LNCaP clone FGC (cell line): Measurements from ENCODE around the gene GPC3.

Experiments used
- DNase-seq: peaks from one replicate; pipeline ENCODE4 v3.0.0-alpha.2; 2011; ENCODE audit warnings: low read depth
- H3K4me3 ChIP-seq: 2 replicates; pipeline ENCODE4 v1.5.1; 2011; ENCODE audit warnings: mild to moderate bottlenecking, low read depth, low read length, control low read depth
- TF ChIP-seq, protein P1 (sequence below): IDR thresholded peaks from 2 replicates; pipeline ENCODE4 v1.5.1; 2012; ENCODE audit warnings: mild to moderate bottlenecking; ENCODE audit not compliant: control insufficient read depth, insufficient read depth; ENCODE audit errors: extremely low read depth

Gene GPC3

DNA sequence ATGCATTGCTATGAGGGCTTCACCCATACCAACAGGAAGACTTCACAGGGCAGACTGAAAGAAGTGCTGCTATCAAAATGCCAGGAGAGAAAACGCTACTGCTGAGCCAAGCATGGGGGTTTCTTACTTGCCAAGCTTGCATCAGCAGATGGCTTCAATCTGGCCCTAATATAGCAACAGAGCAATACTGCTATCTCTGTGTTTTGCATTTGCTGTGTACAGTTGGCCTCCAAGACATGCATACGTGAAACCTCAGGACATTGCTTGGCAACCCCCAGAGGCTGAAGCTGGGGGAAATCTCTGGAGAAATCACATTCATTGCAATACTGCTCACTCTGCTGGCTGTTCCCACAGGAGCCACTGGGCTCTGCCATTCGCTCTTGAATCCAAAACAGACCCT, 442.9 kb downstream of the GPC3 start:
- TF ChIP-seq, protein P1, sequence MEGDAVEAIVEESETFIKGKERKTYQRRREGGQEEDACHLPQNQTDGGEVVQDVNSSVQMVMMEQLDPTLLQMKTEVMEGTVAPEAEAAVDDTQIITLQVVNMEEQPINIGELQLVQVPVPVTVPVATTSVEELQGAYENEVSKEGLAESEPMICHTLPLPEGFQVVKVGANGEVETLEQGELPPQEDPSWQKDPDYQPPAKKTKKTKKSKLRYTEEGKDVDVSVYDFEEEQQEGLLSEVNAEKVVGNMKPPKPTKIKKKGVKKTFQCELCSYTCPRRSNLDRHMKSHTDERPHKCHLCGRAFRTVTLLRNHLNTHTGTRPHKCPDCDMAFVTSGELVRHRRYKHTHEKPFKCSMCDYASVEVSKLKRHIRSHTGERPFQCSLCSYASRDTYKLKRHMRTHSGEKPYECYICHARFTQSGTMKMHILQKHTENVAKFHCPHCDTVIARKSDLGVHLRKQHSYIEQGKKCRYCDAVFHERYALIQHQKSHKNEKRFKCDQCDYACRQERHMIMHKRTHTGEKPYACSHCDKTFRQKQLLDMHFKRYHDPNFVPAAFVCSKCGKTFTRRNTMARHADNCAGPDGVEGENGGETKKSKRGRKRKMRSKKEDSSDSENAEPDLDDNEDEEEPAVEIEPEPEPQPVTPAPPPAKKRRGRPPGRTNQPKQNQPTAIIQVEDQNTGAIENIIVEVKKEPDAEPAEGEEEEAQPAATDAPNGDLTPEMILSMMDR, result no peak
- DNase-seq, result no peak

DNA sequence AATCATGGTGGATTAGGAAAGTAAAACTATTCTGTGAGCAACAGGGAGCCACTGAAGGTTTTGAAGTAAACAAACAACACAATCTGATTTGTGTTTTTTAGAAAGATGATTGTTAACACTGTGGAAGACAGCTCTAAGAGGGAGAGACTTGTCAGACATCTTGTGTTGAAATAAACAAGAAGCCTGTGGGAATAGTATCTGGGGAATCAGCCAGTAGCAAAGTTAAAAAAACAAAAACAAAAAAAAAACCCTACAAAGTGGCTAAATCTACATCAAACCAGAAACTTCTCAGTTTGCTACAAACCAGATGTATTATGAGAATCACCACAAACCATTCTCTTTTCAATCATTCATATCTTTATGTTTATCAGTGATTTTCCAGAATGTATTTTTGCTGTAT, 444.4 kb downstream of the GPC3 start:
- TF ChIP-seq, protein P1, result no peak
- no peak overlapping the region for H3K4me3 ChIP-seq
- DNase-seq, result no peak

More for the DNA sequence above, 442.9 kb downstream of the GPC3 start:
- H3K4me3 ChIP-seq, result no peak overlapping the region

DNA sequence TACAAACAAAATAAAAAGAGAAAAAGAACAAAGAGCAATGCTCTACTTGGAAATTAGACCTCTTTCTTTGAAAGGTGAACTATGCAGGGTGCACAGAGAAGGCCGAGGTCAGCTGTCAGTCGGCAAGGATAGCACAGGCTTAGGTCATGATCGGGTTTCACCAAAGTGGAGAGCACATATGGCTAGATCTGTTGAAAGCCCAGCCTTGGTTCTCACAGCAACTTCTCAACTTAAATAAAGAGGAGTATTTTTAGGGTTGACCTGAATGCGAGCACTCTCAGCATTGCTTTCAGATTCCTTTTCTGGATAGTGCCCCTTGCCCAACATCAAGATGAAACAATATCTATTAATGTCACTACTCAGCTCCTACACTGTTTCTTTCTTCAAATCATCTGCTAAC, 447.2 kb downstream of the GPC3 start:
- DNase-seq, result no peak
- TF ChIP-seq, protein P1, result no peak
- H3K4me3 ChIP-seq, result no peak overlapping the region

DNA sequence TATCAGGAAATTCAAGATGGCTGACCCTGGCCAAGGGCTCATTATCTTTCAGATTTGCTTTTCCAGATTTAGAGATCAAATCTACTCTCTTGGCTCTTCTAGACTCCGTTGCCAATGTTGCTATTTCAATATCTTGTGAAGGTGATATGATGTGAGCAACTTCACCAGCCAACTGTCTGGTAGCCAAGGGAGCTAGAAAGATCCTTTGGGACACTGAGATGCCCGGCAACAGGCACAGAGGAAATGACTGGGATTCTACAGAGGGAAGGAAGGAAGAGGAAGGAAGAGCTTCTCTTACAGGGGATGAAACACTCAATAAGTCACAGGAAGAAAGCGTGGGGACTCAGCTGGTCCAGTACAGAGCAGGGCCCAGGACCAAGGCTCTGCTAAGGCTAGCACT, 448.3 kb downstream of the GPC3 start:
- no peak for DNase-seq
- no peak overlapping the region for H3K4me3 ChIP-seq
- TF ChIP-seq, protein P1, result no peak

DNA sequence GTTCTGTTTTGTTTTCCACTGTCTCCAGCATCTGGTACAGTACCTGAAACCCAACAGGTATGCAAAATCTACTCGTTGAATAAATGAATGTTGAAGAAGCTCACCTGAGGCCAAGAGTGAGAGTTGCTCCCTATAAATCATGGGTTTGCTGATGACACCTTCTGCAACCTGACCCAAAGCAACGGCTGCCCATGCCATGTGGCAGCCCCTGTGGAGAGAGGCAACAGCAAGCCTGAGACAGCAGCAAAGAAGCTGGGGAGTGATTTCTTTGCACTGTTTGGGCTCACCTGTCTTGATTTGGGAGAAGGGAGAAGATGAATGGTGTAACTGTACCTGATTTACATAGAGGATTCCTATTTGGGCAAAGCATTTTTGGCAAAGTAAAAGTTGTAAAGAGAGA, 450.3 kb downstream of the GPC3 start:
- H3K4me3 ChIP-seq, result no peak overlapping the region
- no peak for DNase-seq
- TF ChIP-seq, protein P1, result no peak

DNA sequence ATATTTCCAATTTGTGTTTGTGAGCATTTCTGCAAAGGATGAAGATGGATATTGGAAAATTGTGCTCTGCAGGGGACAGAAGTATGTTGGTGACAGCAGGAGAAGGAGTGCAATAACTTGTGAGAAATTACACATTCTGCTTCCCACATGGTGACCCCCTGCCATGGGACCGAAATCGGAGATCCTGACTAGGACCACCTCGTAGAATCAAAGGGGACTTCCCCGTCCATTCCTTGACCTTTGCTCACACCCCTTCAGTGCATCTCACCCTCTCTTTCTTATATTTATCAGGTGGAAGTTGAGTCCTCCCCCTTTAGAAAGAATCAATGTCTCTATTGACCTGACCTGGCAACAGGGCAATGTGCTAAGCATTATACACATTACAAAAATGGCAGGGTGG, 451.2 kb downstream of the GPC3 start:
- TF ChIP-seq, protein P1, result no peak
- no peak for DNase-seq
- no peak overlapping the region for H3K4me3 ChIP-seq

DNA sequence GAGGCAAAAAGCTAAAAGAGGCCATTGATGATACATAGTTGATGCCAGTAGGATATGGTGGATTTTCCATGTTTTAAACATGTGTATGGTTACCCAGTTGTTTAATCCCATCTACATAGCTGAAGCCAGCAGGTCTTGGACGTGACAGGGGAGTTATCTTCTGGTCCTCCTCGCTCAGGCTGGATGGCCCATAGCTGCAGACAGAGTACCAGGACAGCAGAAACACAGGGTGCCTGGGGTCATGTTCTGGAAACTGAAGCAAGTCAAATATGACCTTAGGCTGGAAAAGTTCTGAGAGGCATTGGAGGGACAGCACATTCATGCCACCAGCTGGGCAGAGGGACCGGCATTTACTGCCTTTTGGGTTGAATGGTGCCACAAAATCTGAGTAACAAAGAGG, 452.1 kb downstream of the GPC3 start:
- TF ChIP-seq, protein P1, result no peak
- DNase-seq, result no peak
- H3K4me3 ChIP-seq, result no peak overlapping the region
